Measurements from ENCODE around the gene F8.
"Not testable (repeated sequence)": the region's sequence is repeated elsewhere in the genome, so short reads cannot be mapped to it uniquely, and the experiment has no call there.

Gene F8

DNA sequence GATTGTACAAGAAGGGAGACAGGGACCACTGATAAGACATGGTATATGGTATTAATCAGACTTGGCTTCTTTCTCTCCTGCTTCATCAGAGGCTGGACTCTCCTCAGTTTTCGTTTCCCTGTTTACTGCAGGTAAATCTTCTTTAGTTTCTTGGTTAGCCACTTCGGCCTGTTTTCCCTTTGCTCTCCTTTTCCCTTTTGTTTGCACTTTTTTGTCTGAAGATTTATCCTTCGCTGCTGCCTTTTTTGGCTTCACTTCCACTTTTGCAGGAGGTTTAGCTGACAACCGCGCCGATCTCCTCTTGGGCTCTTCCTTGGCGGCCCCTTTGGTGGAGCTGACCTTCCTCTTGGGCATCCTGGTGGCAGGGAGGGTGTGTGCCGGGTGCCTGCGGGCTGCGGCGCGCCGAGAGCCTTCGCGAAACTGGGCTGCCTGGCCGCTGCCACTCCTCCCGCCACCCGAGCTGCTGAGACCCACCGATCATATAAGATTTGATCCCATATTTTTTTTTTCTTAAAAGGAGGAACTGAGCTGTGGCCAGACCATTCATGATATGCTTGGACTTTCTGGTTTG is 205.4 kb downstream of the F8 start:
- DNase-seq (ENCODE audit: low read depth, low spot score); H3K27me3 ChIP-seq (ENCODE audit: control insufficient read depth, insufficient read depth, low read length); H3K36me3 ChIP-seq (ENCODE audit: control insufficient read depth, insufficient read depth, low read length); H3K9me3 ChIP-seq (ENCODE audit: control insufficient read depth, insufficient read depth, low read length); H3K4me3 ChIP-seq (ENCODE audit: low read length); H3K4me1 ChIP-seq (ENCODE audit: control insufficient read depth, insufficient read depth, low read length); H3K27ac ChIP-seq (ENCODE audit: low read length): not testable (repeated sequence)
- WGBS (ENCODE audit: insufficient coverage, insufficient read length) = no CpG with 5 or more reads among the region's 19 CpGs

DNA sequence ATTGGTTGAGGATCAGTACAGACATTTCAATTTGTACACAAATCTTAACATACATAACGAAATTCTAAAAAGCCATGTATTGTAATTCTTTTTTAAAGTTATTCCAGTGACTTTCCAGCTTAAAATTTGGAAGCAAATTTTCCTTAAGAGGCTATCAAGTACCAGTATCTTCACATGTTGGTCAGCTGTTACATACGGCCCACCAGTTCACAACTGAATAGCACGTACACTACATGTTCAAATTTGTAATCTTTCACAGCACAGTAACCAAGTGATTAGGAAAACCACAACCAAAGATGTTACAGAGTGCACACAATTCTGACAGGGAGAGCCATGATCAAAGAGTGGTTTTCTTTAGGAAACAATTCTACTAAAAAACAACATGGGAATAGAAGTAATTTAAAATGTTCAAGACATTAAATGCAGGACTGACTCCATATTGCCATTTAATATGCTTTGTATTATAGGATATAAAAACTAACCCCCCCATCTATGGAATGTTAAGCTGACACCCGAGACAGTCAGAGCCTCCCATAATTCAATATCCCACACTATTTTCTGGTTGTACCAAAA is 206.1 kb downstream of the F8 start:
- H3K27me3 ChIP-seq (ENCODE audit: control insufficient read depth, insufficient read depth, low read length); H3K4me1 ChIP-seq (ENCODE audit: control insufficient read depth, insufficient read depth, low read length); H3K4me3 ChIP-seq (ENCODE audit: low read length); H3K9me3 ChIP-seq (ENCODE audit: control insufficient read depth, insufficient read depth, low read length); DNase-seq (ENCODE audit: low read depth, low spot score); H3K27ac ChIP-seq (ENCODE audit: low read length); H3K36me3 ChIP-seq (ENCODE audit: control insufficient read depth, insufficient read depth, low read length): not testable (repeated sequence)
- no CpG with 5 or more reads among the region's 4 CpGs for whole genome bisulfite sequencing (ENCODE audit: insufficient coverage, insufficient read length)

- no CpG with 5 or more reads among the region's 5 CpGs for WGBS (ENCODE audit: insufficient coverage, insufficient read length)
- H3K4me1 ChIP-seq (ENCODE audit: control insufficient read depth, insufficient read depth, low read length) = no peaks in the 10 kb centered on the region; the same call in 1 of the 2 replicates
- DNase-seq (ENCODE audit: low read depth, low spot score) = no peak
- H3K36me3 ChIP-seq (ENCODE audit: control insufficient read depth, insufficient read depth, low read length) = no peaks in the 10 kb centered on the region
- no peak overlapping the region for H3K27ac ChIP-seq (ENCODE audit: low read length)
- H3K27me3 ChIP-seq (ENCODE audit: control insufficient read depth, insufficient read depth, low read length) = no peaks in the 10 kb centered on the region
- H3K9me3 ChIP-seq (ENCODE audit: control insufficient read depth, insufficient read depth, low read length) = no peaks in the 10 kb centered on the region
- no peak overlapping the region for H3K4me3 ChIP-seq (ENCODE audit: low read length)
Measured at GRCh38 chrX:154815274-154815818, 207.2 kb downstream of the F8 start.

GRCh38 chrX:154813801-154814200 is 208.7 kb downstream of the F8 start:
- WGBS (ENCODE audit: insufficient coverage, insufficient read length) = no CpG with 5 or more reads among the region's 1 CpG
- Histone ChIP-seq H3K9me3 (ENCODE audit: control insufficient read depth, insufficient read depth, low read length) (no peaks in the 10 kb centered on the region), H3K4me3 (ENCODE audit: low read length) (no peak overlapping the region), H3K36me3 (ENCODE audit: control insufficient read depth, insufficient read depth, low read length) (no peaks in the 10 kb centered on the region), H3K27me3 (ENCODE audit: control insufficient read depth, insufficient read depth, low read length) (no peaks in the 10 kb centered on the region), H3K27ac (ENCODE audit: low read length) (no peak overlapping the region), H3K4me1 (ENCODE audit: control insufficient read depth, insufficient read depth, low read length) (no peaks in the 10 kb centered on the region)
- no peak for DNase-seq (ENCODE audit: low read depth, low spot score)

- Histone ChIP-seq H3K27me3 (ENCODE audit: control insufficient read depth, insufficient read depth, low read length) (no peaks in the 10 kb centered on the region), H3K4me3 (ENCODE audit: low read length) (no peak overlapping the region), H3K36me3 (ENCODE audit: control insufficient read depth, insufficient read depth, low read length) (no peaks in the 10 kb centered on the region), H3K9me3 (ENCODE audit: control insufficient read depth, insufficient read depth, low read length) (no peaks in the 10 kb centered on the region), H3K27ac (ENCODE audit: low read length) (no peak overlapping the region), H3K4me1 (ENCODE audit: control insufficient read depth, insufficient read depth, low read length) (no peaks in the 10 kb centered on the region)
- WGBS (ENCODE audit: insufficient coverage, insufficient read length) = no CpG with 5 or more reads among the region's 2 CpGs
- no peak for DNase-seq (ENCODE audit: low read depth, low spot score)
Measured at GRCh38 chrX:154812341-154813101, 210.0 kb downstream of the F8 start.

- Histone ChIP-seq H3K9me3 (ENCODE audit: control insufficient read depth, insufficient read depth, low read length) (no peaks in the 10 kb centered on the region), H3K27ac (ENCODE audit: low read length) (no peak overlapping the region), H3K4me1 (ENCODE audit: control insufficient read depth, insufficient read depth, low read length) (no peaks in the 10 kb centered on the region), H3K4me3 (ENCODE audit: low read length) (no peak overlapping the region), H3K36me3 (ENCODE audit: control insufficient read depth, insufficient read depth, low read length) (no peaks in the 10 kb centered on the region), H3K27me3 (ENCODE audit: control insufficient read depth, insufficient read depth, low read length) (no peaks in the 10 kb centered on the region)
- WGBS (ENCODE audit: insufficient coverage, insufficient read length) = no CpG with 5 or more reads among the region's 1 CpG
- DNase-seq (ENCODE audit: low read depth, low spot score) = no peak
Measured at GRCh38 chrX:154809939-154810665, 212.4 kb downstream of the F8 start.

DNA sequence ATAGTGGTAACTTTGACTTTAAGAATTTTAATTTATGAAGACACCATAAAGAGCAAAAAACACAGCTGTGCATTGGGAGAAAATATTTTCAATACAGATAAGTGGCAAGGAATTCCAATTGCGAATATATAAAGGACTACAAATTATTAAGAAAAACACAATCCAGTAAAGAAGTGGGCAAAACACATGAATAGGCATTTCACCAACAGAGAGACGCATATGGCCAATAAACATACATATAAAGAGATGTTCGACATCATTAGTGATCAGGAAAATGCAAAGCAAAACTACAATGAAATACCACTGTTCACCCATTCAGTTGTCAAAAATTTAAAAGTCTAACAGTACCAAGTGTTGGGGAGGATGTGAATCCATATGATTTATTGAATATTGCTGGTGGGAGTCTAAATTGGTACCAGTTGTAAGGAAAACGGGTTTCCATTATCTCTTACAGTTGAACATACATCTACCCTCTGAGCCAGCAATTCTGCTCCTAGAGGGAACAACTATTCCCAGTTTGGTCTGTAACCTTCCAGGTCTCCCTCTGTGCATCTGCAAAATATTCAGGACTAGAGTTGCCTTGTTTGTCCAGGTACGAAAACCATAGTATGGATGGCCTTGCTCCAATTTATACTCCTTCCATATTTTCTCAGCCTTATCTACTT is 215.6 kb downstream of the F8 start:
- H3K4me3 ChIP-seq (ENCODE audit: low read length) = no peak overlapping the region
- H3K27ac ChIP-seq (ENCODE audit: low read length) = no peak overlapping the region
- no CpG with 5 or more reads among the region's 5 CpGs for WGBS (ENCODE audit: insufficient coverage, insufficient read length)
- no peaks in the 10 kb centered on the region for H3K36me3 ChIP-seq (ENCODE audit: control insufficient read depth, insufficient read depth, low read length)
- no peaks in the 10 kb centered on the region for H3K9me3 ChIP-seq (ENCODE audit: control insufficient read depth, insufficient read depth, low read length)
- H3K27me3 ChIP-seq (ENCODE audit: control insufficient read depth, insufficient read depth, low read length) = peaks cover 2% of the 10 kb centered on the region; the same call in 1 of the 2 replicates
- H3K4me1 ChIP-seq (ENCODE audit: control insufficient read depth, insufficient read depth, low read length) = peaks cover 2% of the 10 kb centered on the region
- no peak for DNase-seq (ENCODE audit: low read depth, low spot score)

DNA sequence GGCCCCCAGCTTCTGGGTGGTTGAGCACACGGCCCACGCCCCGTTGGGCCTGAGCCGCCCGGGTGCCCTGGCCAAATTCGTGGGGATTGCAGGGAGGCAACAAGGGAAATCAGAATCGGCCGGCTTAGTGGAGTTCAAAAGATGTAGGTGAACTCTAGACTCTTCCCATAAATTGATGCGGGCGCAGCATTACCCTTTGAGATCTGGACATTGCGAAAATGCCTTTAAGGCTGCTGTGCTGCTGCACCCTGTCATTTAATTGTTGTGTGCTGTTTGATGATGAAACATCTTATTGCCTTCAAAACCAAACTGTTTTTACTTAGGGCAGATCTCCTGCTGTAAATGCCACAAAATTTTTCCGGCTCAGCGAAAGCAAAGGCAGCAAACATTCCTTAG is 216.8 kb downstream of the F8 start:
- H3K36me3 ChIP-seq (ENCODE audit: control insufficient read depth, insufficient read depth, low read length) = no peaks in the 10 kb centered on the region
- no peak for DNase-seq (ENCODE audit: low read depth, low spot score)
- no peak overlapping the region for H3K27ac ChIP-seq (ENCODE audit: low read length)
- peak overlapping the region; percentile 59; the same call in 1 of the 2 replicates for H3K4me3 ChIP-seq (ENCODE audit: low read length)
- no CpG with 5 or more reads among the region's 13 CpGs for WGBS (ENCODE audit: insufficient coverage, insufficient read length)
- H3K27me3 ChIP-seq (ENCODE audit: control insufficient read depth, insufficient read depth, low read length) = peaks cover 2% of the 10 kb centered on the region; the same call in 1 of the 2 replicates
- no peaks in the 10 kb centered on the region for H3K9me3 ChIP-seq (ENCODE audit: control insufficient read depth, insufficient read depth, low read length)
- H3K4me1 ChIP-seq (ENCODE audit: control insufficient read depth, insufficient read depth, low read length) = peaks cover 3% of the 10 kb centered on the region

GRCh38 chrX:154804957-154805695 is 217.4 kb downstream of the F8 start, which contains the start of gene MPP1:
TSS of gene MPP1 (minus strand) at chrX:154805485. CDS start at chrX:154805373, 112 bp downstream.
- H3K9me3 ChIP-seq (ENCODE audit: control insufficient read depth, insufficient read depth, low read length) = no peaks in the 10 kb centered on the region
- peaks cover 3% of the 10 kb centered on the region for H3K4me1 ChIP-seq (ENCODE audit: control insufficient read depth, insufficient read depth, low read length)
- H3K27me3 ChIP-seq (ENCODE audit: control insufficient read depth, insufficient read depth, low read length) = peaks cover 2% of the 10 kb centered on the region; the same call in 1 of the 2 replicates
- DNase-seq (ENCODE audit: low read depth, low spot score) = no peak
- no CpG with 5 or more reads among the region's 65 CpGs for WGBS (ENCODE audit: insufficient coverage, insufficient read length)
- peak within 1 kb of the TSS; percentile 59; the same call in 1 of the 2 replicates for H3K4me3 ChIP-seq (ENCODE audit: low read length)
- H3K36me3 ChIP-seq (ENCODE audit: control insufficient read depth, insufficient read depth, low read length) = no peaks in the 10 kb centered on the region
- no peak within 1 kb of the TSS for H3K27ac ChIP-seq (ENCODE audit: low read length)
